Right cardiac atrium (tissue), 5 donors: ENCODE results near the gene DHRS3. TPM values are rescaled to one million over a fixed set of nuclear protein-coding genes. Genes with fewer than 3 reads are reported as not detected.
A peak's percentile ranks its signal among the peaks of the same experiment; 100 is the strongest.

Source experiments
- ATAC-seq, 2 donors: fragments of 200-7000 bp; cut with Tn5 transposase; one replicate each; pipeline versions ENCODE4 v1.8.0 to v1.9.1; 2020; ENCODE audit warnings: moderate library complexity in 2 of 2, mild to moderate bottlenecking in 1 of 2
- DNase-seq, 3 donors: peaks; one replicate each; pipeline ENCODE4 v3.0.0-alpha.2; 2020
- H3K27ac ChIP-seq: one replicate; pipeline ENCODE4 v1.5.1; 2013; ENCODE audit warnings: mild to moderate bottlenecking, low read length, control low read depth, moderate library complexity
- H3K27me3 ChIP-seq: one replicate; pipeline ENCODE4 v1.6.1; 2013; ENCODE audit not compliant: control insufficient read depth, insufficient read depth
- H3K4me1 ChIP-seq: one replicate; pipeline ENCODE4 v1.6.1; 2013; ENCODE audit warnings: low read length; ENCODE audit not compliant: control insufficient read depth, insufficient read depth
- H3K4me3 ChIP-seq: one replicate; pipeline ENCODE4 v1.5.1; 2013; ENCODE audit warnings: low read length, control low read depth
- H3K9me3 ChIP-seq: one replicate; pipeline ENCODE4 v1.6.1; 2013; ENCODE audit warnings: low read length; ENCODE audit not compliant: control insufficient read depth
- WGBS: extraction: QIAGEN DNeasy Blood & Tissue Kit; methylation state at CpG from one replicate; pipeline ENCODE4 v1.1.7; 2013; 5-methylcytosine and 5-hydroxymethylcytosine counted together
- intact Hi-C, 4 donors: fragments of 100-400 bp; cut with DNase I; formaldehyde crosslinking; loops; one replicate each; pipeline versions ENCODE4 v1.11.0 to v1.14.0; 2022 to 2023
- polyA plus RNA-seq: library from polyadenylated mRNA; stranded (reverse); fragments of 200-250 nt; gene quantifications from one replicate; pipeline ENCODE4 v1.2.3, GENCODE V29; 2013
- total RNA-seq, 4 donors: library from RNA; stranded (reverse); fragmentation: NEBNext Ultra II Directional; extraction: Animal tissue kit (Norgen Biotek cat#: 25700); gene quantifications; one replicate each; pipeline ENCODE4 v1.2.1, GENCODE V29; 2021
- donor health status: healthy with polysubstance abuse.
- donor health status: DM: no; HTN: yes; CAD: no.
- donor health status: DM: no; HTN: no; CAD: no.
- donor health status: DM: no; HTN: yes; CAD: no; lungs with severe emphysema.
- donor health status: DM: yes; HTN: yes; CAD: no.

The DHRS3 gene
- total and polyA plus RNA-seq, 5 donors, result 53.6 to 97.0 (median 83.3) TPM

DNA sequence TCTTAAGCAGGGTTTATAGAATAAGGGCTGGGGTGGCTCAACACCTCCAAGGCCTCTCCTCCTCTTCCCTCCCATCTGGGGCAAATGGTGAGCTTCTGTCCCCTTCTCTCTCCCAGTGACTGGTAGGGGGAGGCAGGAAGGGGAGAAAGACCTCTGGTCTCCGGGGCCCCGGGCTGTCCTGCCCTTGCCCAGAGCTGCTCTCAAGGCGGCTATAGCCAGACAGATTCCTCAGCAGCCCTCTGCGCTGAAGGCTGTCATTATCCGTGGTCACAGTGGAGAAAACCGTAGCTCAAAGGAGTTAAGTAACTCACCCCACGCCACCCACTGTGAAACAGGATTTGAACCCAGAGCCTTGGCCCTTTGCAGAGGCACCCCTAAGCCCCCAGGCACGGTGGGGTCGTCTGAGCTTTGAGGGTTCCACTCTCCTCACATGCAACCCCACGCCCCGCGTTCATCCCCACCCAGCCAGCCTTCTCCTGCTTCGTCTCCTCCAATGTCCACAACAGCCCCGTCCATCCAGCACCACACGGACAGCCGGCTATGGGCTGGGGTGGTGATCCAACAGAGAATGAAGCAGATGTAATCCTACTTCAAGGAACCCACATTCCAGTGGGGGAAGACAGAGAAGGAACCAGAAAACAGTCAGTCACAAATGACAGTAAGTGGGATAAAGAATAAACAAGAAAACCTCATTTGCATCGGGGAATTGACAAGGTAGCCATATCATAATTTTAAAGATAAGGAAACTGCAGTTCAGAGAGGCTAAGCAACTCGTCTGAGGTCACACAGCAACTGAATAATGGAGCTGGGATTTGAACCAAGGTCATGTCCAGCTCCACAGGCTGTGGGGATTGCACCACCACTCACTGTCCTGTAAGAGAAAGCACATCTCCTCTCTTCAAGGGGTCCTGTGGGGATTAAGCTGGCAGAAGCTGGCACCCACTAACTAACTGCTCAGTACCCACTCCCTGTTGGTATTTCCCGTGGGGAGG lies 31.8 kb downstream of the DHRS3 start:
- 87% methylated on average over 19 of the region's 19 CpGs for WGBS
- no peak overlapping the region for H3K27ac ChIP-seq
- no peak overlapping the region for H3K4me3 ChIP-seq
- intact Hi-C loops, result no loop called here
- DNase-seq, result peak in 2 of 3 donors; percentile 30 to 53
- no peaks in the 10 kb centered on the region for H3K27me3 ChIP-seq
- H3K4me1 ChIP-seq, result peaks cover 6% of the 10 kb centered on the region
- ATAC-seq, result no peak
- no peaks in the 10 kb centered on the region for H3K9me3 ChIP-seq

- H3K4me3 ChIP-seq, result no peak overlapping the region
- no peaks in the 10 kb centered on the region for H3K27me3 ChIP-seq
- H3K9me3 ChIP-seq, result no peaks in the 10 kb centered on the region
- no peak for ATAC-seq
- no peak overlapping the region for H3K27ac ChIP-seq
- intact Hi-C loops, result no loop called here
- DNase-seq, result peak in 2 of 3 donors; percentile 43 to 67
- H3K4me1 ChIP-seq, result peaks cover under 1% of the 10 kb centered on the region
- 95% methylated on average over 10 of the region's 10 CpGs for WGBS
Measured at GRCh38 chr1:12585536-12585935, 32.5 kb downstream of the DHRS3 start.

DNA sequence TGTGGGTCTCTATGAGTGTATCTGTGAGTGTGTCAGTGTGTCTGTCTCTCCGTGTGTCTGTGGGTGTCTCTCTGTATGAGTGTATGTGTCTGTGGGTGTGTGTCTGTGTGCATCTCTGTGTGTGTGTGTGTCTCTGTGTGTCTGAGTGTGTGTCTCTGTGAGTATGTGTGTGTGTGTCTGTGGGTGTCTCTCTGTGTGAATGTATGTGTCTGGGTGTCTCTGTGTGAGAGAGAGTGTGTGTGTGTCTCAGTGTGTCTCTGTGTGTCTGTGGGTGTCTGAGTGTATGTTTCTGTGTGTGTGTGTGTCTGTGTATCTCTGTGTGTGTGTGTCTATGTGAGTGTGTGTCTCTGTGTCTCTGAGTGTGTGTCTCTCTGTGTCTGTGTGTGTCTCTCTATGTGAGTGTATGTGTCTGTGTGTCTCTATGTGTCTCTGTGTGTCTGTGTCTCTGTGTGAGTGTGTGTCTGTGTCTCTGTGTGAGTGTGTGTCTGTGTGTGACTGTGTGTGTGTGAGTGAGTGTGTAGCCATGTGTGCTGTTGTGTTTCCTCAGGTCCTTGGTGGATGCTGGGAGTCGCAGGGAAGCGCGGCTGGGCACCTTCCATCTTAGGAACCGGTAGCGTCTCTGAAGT lies 33.0 kb downstream of the DHRS3 start:
- WGBS, result 75% methylated on average over 6 of the region's 6 CpGs
- ATAC-seq (no peak), DNase-seq (no peak)
- Histone ChIP-seq H3K4me1 (peaks cover 2% of the 10 kb centered on the region), H3K27ac (no peak overlapping the region), H3K4me3 (no peak overlapping the region), H3K27me3 (no peaks in the 10 kb centered on the region), H3K9me3 (no peaks in the 10 kb centered on the region)
- intact Hi-C loops, result no loop called here

DNA sequence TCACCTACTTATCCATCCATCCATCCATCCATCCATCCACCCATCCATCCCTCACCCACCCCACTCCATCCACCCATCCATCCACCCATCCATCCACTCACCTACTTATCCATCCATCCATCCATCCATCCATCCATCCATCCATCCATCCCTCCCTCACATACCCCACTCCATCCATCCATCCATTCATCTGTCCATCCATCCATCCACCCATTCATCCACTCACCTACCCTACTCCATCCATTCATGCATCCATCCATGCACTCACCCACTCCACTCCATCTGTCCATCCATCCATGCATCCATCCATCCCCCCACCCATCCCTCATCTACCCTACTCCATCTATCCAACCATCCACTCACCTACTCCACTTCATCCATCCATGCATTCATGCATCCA lies 34.5 kb downstream of the DHRS3 start:
- DNase-seq, result no peak
- intact Hi-C loops, result no loop called here
- H3K4me1 ChIP-seq, result peaks cover 4% of the 10 kb centered on the region

DNA sequence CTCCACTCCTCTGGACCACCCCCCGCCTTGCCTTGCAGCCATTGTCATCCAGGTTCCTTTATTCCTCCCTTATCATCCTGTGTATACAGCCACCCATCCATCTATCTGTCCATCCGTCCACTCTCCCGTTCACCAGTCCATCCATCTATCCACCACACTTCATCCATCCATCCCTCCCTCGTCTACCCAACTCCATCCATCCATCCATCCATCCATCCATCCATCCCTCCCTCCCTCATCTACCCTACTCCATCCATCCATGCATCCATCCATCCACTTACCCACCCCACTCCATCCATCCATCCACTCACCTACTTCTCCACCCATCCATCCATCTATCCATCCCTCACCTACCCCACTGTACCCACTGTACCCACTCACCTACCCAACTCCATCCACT lies 35.4 kb downstream of the DHRS3 start:
- H3K4me1 ChIP-seq, result peaks cover 4% of the 10 kb centered on the region
- DNase-seq (peak in 1 of 3 donors; percentile 5), ATAC-seq (no peak)
- no peaks in the 10 kb centered on the region for H3K9me3 ChIP-seq
- H3K27me3 ChIP-seq, result no peaks in the 10 kb centered on the region
- H3K27ac ChIP-seq, result no peak overlapping the region
- H3K4me3 ChIP-seq, result no peak overlapping the region
- WGBS, result 97% methylated on average over 4 of the region's 4 CpGs
- intact Hi-C loops, result no loop called here

More for the DNA sequence above, 34.5 kb downstream of the DHRS3 start:
- H3K27ac ChIP-seq, result no peak overlapping the region
- no peak for ATAC-seq
- no peak overlapping the region for H3K4me3 ChIP-seq
- H3K9me3 ChIP-seq, result no peaks in the 10 kb centered on the region
- H3K27me3 ChIP-seq, result no peaks in the 10 kb centered on the region

GRCh38 chr1:12581179-12581578 lies 36.8 kb downstream of the DHRS3 start:
- ATAC-seq, result no peak
- Histone ChIP-seq H3K27me3 (no peaks in the 10 kb centered on the region), H3K4me1 (peaks cover 4% of the 10 kb centered on the region), H3K27ac (no peak overlapping the region), H3K9me3 (no peaks in the 10 kb centered on the region), H3K4me3 (no peak overlapping the region)
- DNase-seq, result peak in 1 of 3 donors; percentile 38
- intact Hi-C loops, result no loop called here
- 79% methylated on average over 5 of the region's 5 CpGs for WGBS

GRCh38 chr1:12580054-12580887 lies 37.7 kb downstream of the DHRS3 start:
- H3K27ac ChIP-seq, result peak overlapping the region; percentile 50
- peaks cover 4% of the 10 kb centered on the region for H3K4me1 ChIP-seq
- WGBS, result 67% methylated on average over 20 of the region's 20 CpGs
- H3K4me3 ChIP-seq, result no peak overlapping the region
- ATAC-seq (peak; percentile 72 to 75), DNase-seq (peak in 2 of 3 donors; percentile 56 to 79)
- no peaks in the 10 kb centered on the region for H3K27me3 ChIP-seq
- intact Hi-C loops, result no loop called here
- H3K9me3 ChIP-seq, result no peaks in the 10 kb centered on the region

DNA sequence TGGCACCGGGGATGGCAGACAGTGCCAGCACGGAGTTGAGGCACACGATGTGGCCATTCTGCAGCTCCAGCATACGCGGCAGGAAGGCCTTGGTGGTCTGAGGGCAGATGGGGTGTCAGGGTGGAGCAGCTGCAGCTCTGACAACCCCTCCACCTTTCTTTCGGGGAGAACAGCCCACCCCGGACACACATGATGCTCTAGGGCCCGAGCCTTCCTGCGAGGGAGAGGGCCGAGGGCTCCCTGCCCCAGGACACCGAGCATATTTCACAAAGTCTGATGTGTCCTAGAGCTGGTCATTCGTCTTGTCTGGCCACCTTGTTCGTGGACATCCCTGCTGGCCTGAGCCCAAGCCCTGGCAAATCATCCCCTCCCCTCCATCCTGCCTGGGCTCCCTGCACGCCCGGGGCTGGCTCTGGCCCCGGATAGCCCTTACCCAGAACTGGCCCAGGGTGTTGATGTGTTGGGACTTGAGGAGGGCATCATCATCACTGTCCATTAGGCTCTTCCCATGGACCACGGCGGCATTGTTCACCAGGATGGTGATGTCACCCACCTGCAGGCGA lies 39.1 kb downstream of the DHRS3 start:
- no peak overlapping the region for H3K4me3 ChIP-seq
- ATAC-seq, result no peak
- H3K27me3 ChIP-seq, result no peaks in the 10 kb centered on the region
- 88% methylated on average over 19 of the region's 19 CpGs for WGBS
- H3K4me1 ChIP-seq, result peaks cover 4% of the 10 kb centered on the region
- H3K9me3 ChIP-seq, result no peaks in the 10 kb centered on the region
- intact Hi-C loops, result no loop called here
- DNase-seq, result peak in 2 of 3 donors; percentile 21 to 45
- no peak overlapping the region for H3K27ac ChIP-seq

GRCh38 chr1:12577020-12577419 lies 41.0 kb downstream of the DHRS3 start:
- DNase-seq (no peak), ATAC-seq (no peak)
- H3K9me3 ChIP-seq, result no peaks in the 10 kb centered on the region
- H3K27ac ChIP-seq, result no peak overlapping the region
- intact Hi-C loops, result no loop called here
- H3K27me3 ChIP-seq, result no peaks in the 10 kb centered on the region
- 93% methylated on average over 12 of the region's 12 CpGs for WGBS
- peaks cover 4% of the 10 kb centered on the region for H3K4me1 ChIP-seq
- no peak overlapping the region for H3K4me3 ChIP-seq

GRCh38 chr1:12574757-12575139 lies 43.3 kb downstream of the DHRS3 start:
- DNase-seq, result no peak
- WGBS, result 90% methylated on average over 5 of the region's 5 CpGs
- intact Hi-C loops, result no loop called here
- H3K9me3 ChIP-seq, result no peaks in the 10 kb centered on the region
- no peak overlapping the region for H3K4me3 ChIP-seq
- no peak for ATAC-seq
- no peaks in the 10 kb centered on the region for H3K27me3 ChIP-seq
- H3K4me1 ChIP-seq, result no peaks in the 10 kb centered on the region
- H3K27ac ChIP-seq, result no peak overlapping the region
